ENCODE results near the gene GAS6. TPM values are rescaled to one million over a fixed set of nuclear protein-coding genes. Genes with fewer than 3 reads are reported as not detected.

GAS6 gene
- total and polyA plus RNA-seq, 9 of the 15 experiments (the other 6 are each of a cell fraction or from before 2014, with no cell fraction given), result 0.14 to 9.7 (median 4.7) TPM; not detected in 1

GRCh38 chr13:113906571-113906970, 42.7 kb upstream of the GAS6 start:
- FAIRE-seq (no peak), DNase-seq (ENCODE audit: extremely low read depth in 1 of 4, low spot score in 3 of 4) (no peak), ATAC-seq (no peak)
- Histone ChIP-seq H3K4me3 (no peak overlapping the region), H3K79me2 (ENCODE audit: control insufficient read depth, insufficient read depth, low read length) (no peaks in the 10 kb centered on the region), H3K4me1 (replicated peaks in 1 of 2; ENCODE audit: control insufficient read depth in 2 of 2, insufficient read depth in 2 of 2, low read length in 2 of 2) (peaks cover 0 to 2% of the 10 kb centered on the region in 2 experiments; a peak in 1 of 5 replicates), H3K27ac (ENCODE audit: extremely low read depth, low read depth, low read length) (no peak overlapping the region), H4K20me1 (replicated peaks; ENCODE audit: control insufficient read depth, insufficient read depth, low read length) (no peaks in the 10 kb centered on the region), H2AFZ (ENCODE audit: low read depth, low read length) (no peak overlapping the region), H3K9ac (ENCODE audit: insufficient read depth in 1 of 2, low read depth in 2 of 2, low read length in 2 of 2) (no peak overlapping the region), H3K9me3 (replicated peaks; ENCODE audit: control insufficient read depth, insufficient read depth, low read depth, low read length) (no peaks in the 10 kb centered on the region), H3K9me1 (ENCODE audit: control insufficient read depth, insufficient read depth, low read length) (no peaks in the 10 kb centered on the region), H3K36me3 (ENCODE audit: control insufficient read depth, insufficient read depth, low read length) (no peaks in the 10 kb centered on the region), H3K4me2 (ENCODE audit: insufficient read depth, low read length) (no peak overlapping the region), H3K27me3 (ENCODE audit: control insufficient read depth in 2 of 2, insufficient read depth in 2 of 2, low read length in 2 of 2) (peaks cover 3 to 39% of the 10 kb centered on the region in 2 experiments; a peak in 4 of 5 replicates)
- 2% methylated on average over 4 of the region's 4 CpGs for WGBS (ENCODE audit: insufficient coverage, low coverage, missing lambda C conversion rate)
- BruUV-seq (replicated peaks), result no TSS peak
- POLR2A ChIA-PET, result no interaction called here
- TF ChIP-seq POLR2G (IDR thresholded peaks at IDR 0.05; ENCODE audit: low read depth, low read length) (no peak), FOXA1 (IDR thresholded peaks at IDR 0.05; ENCODE audit: borderline replicate concordance) (no peak), ZNF12 (CRISPR knock-in tag; IDR thresholded peaks at IDR 0.05) (no peak), LARP7 (IDR thresholded peaks at IDR 0.05) (no peak), CBFB (CRISPR knock-in tag; IDR thresholded peaks at IDR 0.05) (no peak), ZNF212 (CRISPR knock-in tag; IDR thresholded peaks at IDR 0.05) (no peak), TRIM28 (IDR thresholded peaks at IDR 0.05) (no peak), TBL1XR1 (IDR thresholded peaks at IDR 0.05; ENCODE audit: low read length in 2 of 2) (no peak), FOXK2 (conservative IDR thresholded peaks at IDR 0.05 in 1 of 2, IDR thresholded peaks at IDR 0.05 in 1 of 2; ENCODE audit: low read depth in 2 of 2) (no peak), XRCC3 (IDR thresholded peaks at IDR 0.05) (no peak), ETS2 (tag; IDR thresholded peaks at IDR 0.05; ENCODE audit: borderline replicate concordance, poor library complexity, severe bottlenecking) (no peak), USF1 (CRISPR knock-in tag; IDR thresholded peaks at IDR 0.05) (no peak), TRIM24 (IDR thresholded peaks at IDR 0.05) (no peak), RBM25 (IDR thresholded peaks at IDR 0.05; ENCODE audit: low read depth, low read length, severe bottlenecking) (no peak), YY1 (IDR thresholded peaks at IDR 0.05; ENCODE audit: borderline replicate concordance in 1 of 3, control insufficient read depth in 1 of 3, extremely low read depth in 1 of 3, insufficient read depth in 3 of 3, insufficient read length in 1 of 3, insufficient replicate concordance in 2 of 3, low read depth in 1 of 3, low read length in 2 of 3) (no peak)
- CTCF ChIA-PET (ENCODE audit: low intra/inter-chr PET ratio), result no interaction called here
- in situ Hi-C loops (cut with MboI) (no loop called here), intact Hi-C loops (cut with micrococcal nuclease) (no loop called here)

Data from K562 (cell line).